ENCODE results near the gene ZNF292. TPM values are rescaled to one million over a fixed set of nuclear protein-coding genes. Genes with fewer than 3 reads are reported as not detected.

ZNF292 gene
- total and polyA plus RNA-seq, 2 donors (not counting 1 experiment from before 2014, with no cell fraction given) = 14.3 to 23.6 TPM

DNA sequence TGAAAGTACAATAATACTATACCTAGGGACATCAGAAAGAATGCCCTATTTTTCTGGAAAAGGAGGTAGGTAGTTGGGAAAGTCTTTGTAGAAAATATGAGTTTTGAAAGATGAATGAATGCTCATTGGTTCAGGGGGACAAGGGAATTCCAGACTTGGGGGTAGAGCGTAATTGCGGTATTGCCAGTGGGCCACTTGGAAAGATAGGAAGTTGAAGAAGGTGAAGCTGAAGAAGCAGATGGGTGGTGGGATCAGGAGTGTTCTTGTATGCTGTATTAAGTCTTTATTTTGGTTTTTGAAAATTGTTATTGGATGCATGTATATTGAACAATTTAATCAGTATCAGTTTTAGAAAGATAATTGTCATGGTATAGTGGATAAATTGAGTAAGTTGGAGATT lies 109.1 kb downstream of the ZNF292 start:
- no peak for DNase-seq (ENCODE audit: low read depth in 2 of 2)
- Histone ChIP-seq H3K4me1 (ENCODE audit: control insufficient read depth, extremely low read depth, insufficient read depth, low read length) (no peaks in the 10 kb centered on the region), H3K27me3 (ENCODE audit: control insufficient read depth, insufficient read depth, low read length) (no peaks in the 10 kb centered on the region), H3K9ac (ENCODE audit: insufficient read depth, low read length) (no peak overlapping the region), H3K4me3 (replicated peaks in 1 of 4; ENCODE audit: control extremely low read depth in 1 of 4, insufficient read depth in 1 of 4, low read depth in 3 of 4, low read length in 4 of 4) (no peak overlapping the region), H3K9me3 (ENCODE audit: control insufficient read depth, insufficient read depth, low read depth, low read length) (no peaks in the 10 kb centered on the region), H3K4me2 (ENCODE audit: extremely low read depth, insufficient read depth, low read length) (no peak overlapping the region), H3K27ac (ENCODE audit: insufficient read depth, low read length) (no peak overlapping the region), H4K20me1 (ENCODE audit: control insufficient read depth, extremely low read depth, insufficient read depth, low read length) (no peaks in the 10 kb centered on the region), H2AFZ (ENCODE audit: low read length) (no peak overlapping the region), H3K79me2 (ENCODE audit: control insufficient read depth, insufficient read depth, low read length) (no peaks in the 10 kb centered on the region), H3K36me3 (ENCODE audit: control insufficient read depth, insufficient read depth, low read length) (no peaks in the 10 kb centered on the region)
- TF ChIP-seq, protein P1, sequence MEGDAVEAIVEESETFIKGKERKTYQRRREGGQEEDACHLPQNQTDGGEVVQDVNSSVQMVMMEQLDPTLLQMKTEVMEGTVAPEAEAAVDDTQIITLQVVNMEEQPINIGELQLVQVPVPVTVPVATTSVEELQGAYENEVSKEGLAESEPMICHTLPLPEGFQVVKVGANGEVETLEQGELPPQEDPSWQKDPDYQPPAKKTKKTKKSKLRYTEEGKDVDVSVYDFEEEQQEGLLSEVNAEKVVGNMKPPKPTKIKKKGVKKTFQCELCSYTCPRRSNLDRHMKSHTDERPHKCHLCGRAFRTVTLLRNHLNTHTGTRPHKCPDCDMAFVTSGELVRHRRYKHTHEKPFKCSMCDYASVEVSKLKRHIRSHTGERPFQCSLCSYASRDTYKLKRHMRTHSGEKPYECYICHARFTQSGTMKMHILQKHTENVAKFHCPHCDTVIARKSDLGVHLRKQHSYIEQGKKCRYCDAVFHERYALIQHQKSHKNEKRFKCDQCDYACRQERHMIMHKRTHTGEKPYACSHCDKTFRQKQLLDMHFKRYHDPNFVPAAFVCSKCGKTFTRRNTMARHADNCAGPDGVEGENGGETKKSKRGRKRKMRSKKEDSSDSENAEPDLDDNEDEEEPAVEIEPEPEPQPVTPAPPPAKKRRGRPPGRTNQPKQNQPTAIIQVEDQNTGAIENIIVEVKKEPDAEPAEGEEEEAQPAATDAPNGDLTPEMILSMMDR (conservative IDR thresholded peaks at IDR 0.05 in 1 of 2, IDR thresholded peaks at IDR 0.05 in 1 of 2; ENCODE audit: low read depth in 1 of 2, low read length in 2 of 2) = no peak
- TF ChIP-seq EZH2 (IDR thresholded peaks at IDR 0.05; ENCODE audit: low read length, missing control alignments) = no peak

DNA sequence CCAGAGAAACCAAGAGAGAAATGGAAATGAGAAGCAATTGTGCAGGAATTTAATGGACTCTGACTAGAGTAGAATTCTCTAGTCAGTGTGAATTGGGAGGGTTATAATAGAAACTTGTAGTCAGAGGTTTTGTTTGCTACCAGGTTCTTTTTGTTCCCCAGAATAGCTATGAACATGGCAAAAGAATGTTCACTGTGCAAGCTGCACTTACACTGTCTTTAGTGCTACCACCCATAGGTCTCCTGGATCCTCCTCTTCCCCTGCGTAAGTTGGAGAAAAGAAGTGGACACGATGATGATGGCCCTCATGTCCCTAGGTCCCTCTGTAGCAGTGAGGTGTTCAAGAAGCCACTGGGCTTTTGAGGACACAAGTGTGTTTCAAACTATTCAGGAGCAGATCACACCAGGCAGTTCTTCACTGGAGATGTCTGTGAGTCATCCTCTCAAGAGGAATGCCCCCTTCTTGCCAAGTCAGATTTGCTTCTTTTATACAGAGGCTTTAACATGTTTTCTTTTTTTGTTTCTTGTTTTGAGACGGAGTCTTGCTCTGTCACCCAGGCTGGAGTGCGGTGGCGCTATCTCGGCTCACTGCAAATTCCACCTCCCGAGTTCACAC lies 119.4 kb downstream of the ZNF292 start:
- no peak overlapping the region for H3K27ac ChIP-seq (ENCODE audit: insufficient read depth, low read length)
- H2AFZ ChIP-seq (ENCODE audit: low read length) = no peak overlapping the region
- no peaks in the 10 kb centered on the region for H3K36me3 ChIP-seq (ENCODE audit: control insufficient read depth, insufficient read depth, low read length)
- H3K9ac ChIP-seq (ENCODE audit: insufficient read depth, low read length) = no peak overlapping the region
- no peaks in the 10 kb centered on the region for H3K27me3 ChIP-seq (ENCODE audit: control insufficient read depth, insufficient read depth, low read length)
- H3K79me2 ChIP-seq (ENCODE audit: control insufficient read depth, insufficient read depth, low read length) = no peaks in the 10 kb centered on the region
- no peaks in the 10 kb centered on the region for H4K20me1 ChIP-seq (ENCODE audit: control insufficient read depth, extremely low read depth, insufficient read depth, low read length)
- H3K4me1 ChIP-seq (ENCODE audit: control insufficient read depth, extremely low read depth, insufficient read depth, low read length) = peaks cover 2% of the 10 kb centered on the region
- no peak for TF ChIP-seq EZH2 (IDR thresholded peaks at IDR 0.05; ENCODE audit: low read length, missing control alignments)
- TF ChIP-seq, protein P1 (conservative IDR thresholded peaks at IDR 0.05 in 1 of 2, IDR thresholded peaks at IDR 0.05 in 1 of 2; ENCODE audit: low read depth in 1 of 2, low read length in 2 of 2) = no peak
- H3K9me3 ChIP-seq (ENCODE audit: control insufficient read depth, insufficient read depth, low read depth, low read length) = no peaks in the 10 kb centered on the region
- no peak overlapping the region for H3K4me2 ChIP-seq (ENCODE audit: extremely low read depth, insufficient read depth, low read length)
- DNase-seq (ENCODE audit: low read depth in 2 of 2) = peak; percentile 55 to 84
- H3K4me3 ChIP-seq (replicated peaks in 1 of 4; ENCODE audit: control extremely low read depth in 1 of 4, insufficient read depth in 1 of 4, low read depth in 3 of 4, low read length in 4 of 4) = no peak overlapping the region

DNA sequence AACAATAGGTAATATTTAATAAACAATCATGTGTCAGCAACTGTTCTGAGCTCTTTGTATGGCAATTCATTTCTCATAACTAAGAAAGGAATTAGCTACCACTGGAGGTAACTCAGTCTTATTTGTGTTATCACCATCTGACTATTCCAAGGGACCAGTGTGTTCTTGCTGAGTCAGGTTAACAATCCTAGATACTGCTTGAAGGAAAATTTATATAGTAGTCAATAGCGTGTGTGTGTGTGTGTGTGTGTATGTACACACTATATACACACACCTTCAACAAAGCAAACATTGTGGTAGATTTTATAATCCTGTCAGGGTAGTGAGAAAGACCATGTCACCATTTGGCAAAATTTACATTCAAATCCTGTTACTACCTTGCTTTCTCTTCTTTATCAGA lies 121.3 kb downstream of the ZNF292 start:
- no peak for DNase-seq (ENCODE audit: low read depth in 2 of 2)
- H3K4me3 ChIP-seq (replicated peaks in 1 of 4; ENCODE audit: control extremely low read depth in 1 of 4, insufficient read depth in 1 of 4, low read depth in 3 of 4, low read length in 4 of 4) = no peak overlapping the region
- no peak overlapping the region for H2AFZ ChIP-seq (ENCODE audit: low read length)
- H3K27ac ChIP-seq (ENCODE audit: insufficient read depth, low read length) = no peak overlapping the region
- H3K9me3 ChIP-seq (ENCODE audit: control insufficient read depth, insufficient read depth, low read depth, low read length) = no peaks in the 10 kb centered on the region
- H4K20me1 ChIP-seq (ENCODE audit: control insufficient read depth, extremely low read depth, insufficient read depth, low read length) = no peaks in the 10 kb centered on the region
- no peaks in the 10 kb centered on the region for H3K36me3 ChIP-seq (ENCODE audit: control insufficient read depth, insufficient read depth, low read length)
- no peaks in the 10 kb centered on the region for H3K79me2 ChIP-seq (ENCODE audit: control insufficient read depth, insufficient read depth, low read length)
- H3K4me2 ChIP-seq (ENCODE audit: extremely low read depth, insufficient read depth, low read length) = no peak overlapping the region
- peaks cover 2% of the 10 kb centered on the region for H3K4me1 ChIP-seq (ENCODE audit: control insufficient read depth, extremely low read depth, insufficient read depth, low read length)
- no peak overlapping the region for H3K9ac ChIP-seq (ENCODE audit: insufficient read depth, low read length)
- TF ChIP-seq, protein P1 (conservative IDR thresholded peaks at IDR 0.05 in 1 of 2, IDR thresholded peaks at IDR 0.05 in 1 of 2; ENCODE audit: low read depth in 1 of 2, low read length in 2 of 2) = no peak
- TF ChIP-seq EZH2 (IDR thresholded peaks at IDR 0.05; ENCODE audit: low read length, missing control alignments) = no peak
- H3K27me3 ChIP-seq (ENCODE audit: control insufficient read depth, insufficient read depth, low read length) = no peaks in the 10 kb centered on the region
